Hypothalamus (tissue), 51 donors: ENCODE data around the gene APBA2.
A peak's percentile ranks its signal among the peaks of the same experiment; 100 is the strongest.
"Not testable (repeated sequence)": the region's sequence is repeated elsewhere in the genome, so short reads cannot be mapped to it uniquely, and the experiment has no call there.

ENCODE experiments used
- DNase-seq, 51 donors: peaks; one replicate each; lab custom pipeline; 2025; lab: John Stamatoyannopoulos, UW

Gene APBA2

DNA sequence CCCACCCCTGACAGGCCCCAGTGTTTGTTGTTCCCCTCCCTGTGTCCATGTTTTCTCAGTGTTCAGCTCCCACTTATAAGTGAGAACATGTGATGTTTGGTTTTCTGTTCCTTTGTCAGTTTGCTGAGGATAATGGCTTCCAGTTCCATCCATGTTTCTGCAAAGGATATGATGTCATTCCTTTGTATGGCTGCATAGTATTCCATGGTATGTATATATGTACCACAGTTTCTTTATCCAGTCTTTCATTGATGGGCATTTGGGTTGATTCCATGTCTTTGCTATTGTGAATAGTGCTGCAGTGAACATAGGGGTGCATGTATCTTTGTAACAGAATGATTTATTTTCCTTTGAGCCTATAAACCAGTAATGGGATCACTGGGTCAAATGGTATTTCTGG lies 142.4 kb downstream of the APBA2 start:
- not testable (repeated sequence) for DNase-seq

DNA sequence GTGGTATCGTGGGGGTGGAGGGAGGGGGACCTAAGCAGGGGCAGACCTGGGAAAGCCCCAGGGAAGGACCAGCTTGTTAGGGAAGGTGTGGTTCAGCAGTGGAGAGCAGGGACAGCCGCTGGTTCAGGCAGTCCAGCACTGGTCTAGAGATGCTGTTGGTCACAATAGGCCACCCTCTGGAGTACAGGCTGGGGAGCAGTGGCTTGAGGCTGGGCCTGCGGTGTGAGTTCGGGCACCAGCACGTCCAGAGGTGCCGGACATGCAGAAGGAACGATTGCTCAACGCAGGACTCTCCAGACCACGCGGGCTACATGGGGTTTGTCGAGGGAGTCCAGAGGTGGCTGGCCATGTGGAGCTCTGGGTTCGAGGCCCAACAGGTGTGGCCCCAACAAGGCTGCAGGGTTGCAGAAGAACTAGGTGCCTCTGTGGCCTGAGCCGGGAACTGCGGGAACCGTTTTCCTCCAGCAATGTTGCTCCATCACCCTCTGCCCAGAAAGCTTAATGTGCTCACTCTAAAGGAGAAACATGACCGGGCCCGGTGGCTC lies 143.9 kb downstream of the APBA2 start:
- no peak for DNase-seq

DNA sequence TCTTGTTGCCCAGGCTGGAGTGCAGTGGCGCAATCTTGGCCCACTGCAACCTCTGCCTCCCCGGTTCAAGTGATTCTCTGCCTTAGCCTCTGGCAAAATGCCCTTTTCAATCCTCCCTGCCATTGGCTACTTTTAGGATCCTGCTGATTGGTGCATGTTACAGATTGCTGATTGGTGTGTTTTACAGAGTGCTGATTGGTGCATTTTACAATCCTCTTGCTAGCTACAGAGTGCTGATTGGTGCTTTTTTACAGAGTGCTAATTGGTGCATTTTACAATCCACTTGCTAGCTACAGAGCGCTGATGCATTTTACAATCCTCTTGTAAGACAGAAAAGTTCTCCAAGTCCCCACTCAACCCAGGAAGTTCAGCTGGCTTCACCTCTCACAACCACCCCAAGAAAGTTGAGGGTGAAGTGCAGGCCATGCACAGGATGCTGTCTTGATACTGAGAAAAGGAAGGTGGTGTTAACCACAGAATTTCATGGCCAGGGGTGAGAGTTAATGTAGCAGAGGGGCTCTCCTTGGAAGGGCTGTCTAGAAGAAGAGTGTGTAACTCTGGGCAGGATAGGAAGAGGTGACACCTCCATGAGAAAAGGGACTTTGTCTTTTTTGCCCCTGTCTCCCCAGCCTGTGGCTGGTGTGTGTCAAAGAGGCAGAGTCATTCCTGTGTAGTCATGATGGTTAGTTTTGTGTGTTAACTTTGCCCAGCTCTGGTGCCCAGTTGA lies 145.9 kb downstream of the APBA2 start:
- DNase-seq: no peak

DNA sequence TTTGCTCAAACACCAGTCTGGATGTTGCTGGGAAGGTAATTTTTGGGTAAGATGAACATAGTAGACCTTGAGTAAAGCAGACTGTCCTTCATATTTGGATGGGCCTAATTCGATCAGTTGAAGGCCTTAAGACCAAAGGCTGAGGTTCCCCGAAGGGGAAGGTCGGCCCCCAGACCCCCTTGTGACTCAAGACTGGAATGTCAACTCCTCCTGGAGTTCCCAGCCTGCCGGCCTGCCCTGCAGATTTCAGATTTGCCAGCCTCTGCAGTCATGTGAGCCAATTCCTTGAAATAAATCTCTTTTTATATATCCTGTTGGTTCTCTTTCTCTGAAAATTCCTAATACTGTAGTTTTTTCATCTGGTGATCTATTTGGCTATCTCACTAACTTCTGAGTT lies 146.5 kb downstream of the APBA2 start:
- no peak for DNase-seq

DNA sequence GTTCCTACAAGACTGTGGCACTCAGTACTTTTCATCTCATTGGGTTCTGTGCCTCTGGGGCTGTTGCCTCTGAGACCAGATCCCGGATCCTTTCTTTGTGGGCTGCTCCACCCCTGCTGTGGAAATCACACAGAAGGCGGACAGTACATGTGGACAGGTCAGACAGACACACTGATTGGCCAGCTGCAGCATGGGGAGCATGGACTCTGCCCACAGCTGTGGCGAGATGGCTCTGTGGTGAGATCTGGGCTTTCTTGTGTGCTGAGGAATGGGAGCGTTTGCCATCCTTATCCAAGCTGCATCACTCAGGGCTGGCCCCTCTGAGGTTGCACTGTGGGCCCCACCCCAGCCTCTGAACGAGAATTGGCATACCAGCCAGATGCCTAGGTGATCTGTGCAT lies 147.0 kb downstream of the APBA2 start:
- no peak for DNase-seq

DNA sequence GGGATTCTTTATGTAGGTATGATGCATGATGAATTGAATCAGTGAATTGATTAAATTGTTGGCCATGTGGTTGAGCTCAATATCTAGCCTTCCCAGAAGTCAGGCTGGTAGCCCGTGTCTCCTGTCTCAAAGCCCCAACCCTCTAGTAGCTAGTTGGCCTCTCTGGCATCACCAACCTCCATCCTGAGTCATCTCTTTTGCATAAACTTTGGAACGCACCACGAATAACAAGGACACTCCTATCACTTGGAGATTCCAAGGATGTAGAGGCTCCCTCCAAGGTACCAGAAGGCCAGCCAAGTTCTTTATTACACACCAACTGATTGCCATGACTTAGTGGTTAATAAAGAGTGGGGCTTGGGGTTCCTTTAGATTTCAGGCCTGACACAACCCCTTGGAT lies 148.4 kb downstream of the APBA2 start:
- no peak for DNase-seq

DNA sequence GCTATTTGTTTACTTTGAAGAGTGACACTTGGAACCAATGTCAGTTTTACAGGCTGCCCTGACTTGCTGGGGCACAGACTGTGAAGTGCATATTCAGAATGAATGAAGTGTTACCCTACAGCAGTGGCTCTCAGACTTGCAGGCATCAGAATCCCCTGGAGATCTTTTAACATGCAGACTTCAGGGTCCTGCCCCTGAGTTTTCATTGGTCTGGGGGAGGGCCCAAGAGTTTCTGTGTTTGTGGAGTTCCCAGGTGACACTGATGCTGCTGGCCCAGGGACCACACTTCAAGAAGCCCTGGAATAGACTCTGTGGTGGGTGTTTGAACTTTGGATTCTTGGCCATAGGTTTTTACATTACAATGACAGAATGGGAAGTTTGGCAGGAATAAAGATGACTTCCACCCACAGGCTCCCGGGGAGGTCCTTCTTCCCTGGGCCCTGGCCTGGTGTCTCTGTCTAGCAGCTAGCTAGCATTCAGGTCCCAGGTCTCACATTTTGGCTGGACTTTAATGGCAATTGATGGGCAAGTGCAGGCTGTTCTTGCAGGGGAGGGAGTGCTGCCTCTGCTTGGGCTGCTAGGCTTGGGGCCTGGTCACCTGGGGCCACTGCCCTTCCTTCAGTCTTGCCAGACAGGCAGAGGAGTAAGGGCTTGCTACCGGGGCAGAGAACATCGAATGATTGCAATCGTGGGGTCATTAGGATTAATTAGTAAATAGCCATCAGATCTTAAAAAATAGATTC lies 149.0 kb downstream of the APBA2 start:
- DNase-seq: no peak

DNA sequence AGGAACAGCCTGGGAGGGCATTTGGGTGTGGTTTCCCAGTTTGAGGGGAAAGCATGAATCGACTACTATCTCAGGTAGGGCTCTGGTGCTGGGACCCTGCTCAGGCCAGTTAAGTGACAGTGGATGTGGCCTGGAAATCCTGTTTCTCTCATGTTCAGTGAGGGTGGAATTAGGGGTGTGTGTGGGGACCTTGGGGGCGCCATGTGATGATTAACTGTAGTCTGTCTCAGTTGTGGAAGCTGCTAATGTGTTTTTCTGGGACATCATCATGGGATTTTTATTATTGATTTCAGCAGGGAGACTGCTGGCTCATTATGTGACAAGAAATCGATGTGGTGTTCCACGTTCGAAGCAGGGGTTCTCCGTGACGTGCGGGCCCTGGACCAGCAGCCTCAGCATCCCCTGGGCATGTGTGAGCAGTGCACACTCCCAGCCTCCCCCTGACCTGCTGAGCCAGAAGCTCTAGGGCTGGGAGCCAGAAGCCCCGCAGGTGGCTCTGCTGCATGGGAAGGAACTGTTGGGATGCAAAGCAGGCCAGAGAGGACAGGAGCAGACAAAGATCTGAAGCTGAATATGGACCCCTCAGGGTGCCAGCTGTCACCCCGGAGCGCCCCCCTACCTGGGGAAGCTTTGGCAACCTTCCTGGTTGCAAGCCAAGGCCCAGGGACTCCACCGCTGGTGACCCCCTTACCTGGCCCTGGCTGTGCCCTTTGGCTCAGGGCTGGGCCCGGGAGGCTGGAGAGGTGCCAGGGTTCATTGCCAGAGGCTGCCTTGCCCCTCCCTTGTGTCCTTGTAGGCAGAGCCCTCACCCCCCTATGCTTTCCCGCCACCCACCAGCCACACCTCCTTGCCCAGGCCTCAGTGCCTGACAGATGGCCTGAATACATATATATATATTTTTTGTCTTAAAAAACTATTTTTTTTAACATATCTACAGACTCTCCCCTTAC lies 149.8 kb downstream of the APBA2 start:
- DNase-seq: no peak

DNA sequence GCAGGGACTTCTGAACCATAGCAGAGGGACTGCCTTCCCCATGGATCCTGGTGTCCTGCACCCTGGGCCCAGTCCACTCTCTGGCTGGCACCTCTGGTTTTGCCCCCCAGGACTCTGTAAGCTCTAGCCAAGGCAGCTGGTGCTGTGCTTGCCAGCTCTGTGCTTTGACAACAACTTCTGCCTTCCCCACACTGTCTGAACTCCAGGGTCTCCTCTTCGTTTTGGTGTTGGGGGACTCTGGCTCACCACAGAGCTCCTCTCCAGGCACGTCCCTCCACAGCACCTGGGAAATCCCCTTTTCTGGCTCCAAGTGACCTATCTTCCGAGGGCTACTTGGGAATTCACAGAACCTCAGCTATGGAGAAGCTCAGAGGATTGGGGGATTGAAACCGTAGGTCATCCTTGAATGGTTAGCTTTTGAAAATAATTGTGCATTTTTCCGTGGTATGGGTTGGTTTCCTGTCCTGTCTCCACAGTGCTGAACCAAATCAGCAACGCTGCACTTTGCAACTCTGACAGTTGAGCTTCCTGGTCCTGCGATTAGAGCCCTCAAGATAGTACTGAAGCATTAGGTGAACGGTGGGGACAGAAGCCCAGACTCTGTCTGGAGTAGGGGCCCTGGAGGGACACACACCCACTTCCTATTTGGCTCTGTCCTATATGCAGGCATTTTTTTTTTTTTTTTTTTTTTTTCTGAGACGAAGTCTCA lies 152.4 kb downstream of the APBA2 start:
- no peak for DNase-seq

DNA sequence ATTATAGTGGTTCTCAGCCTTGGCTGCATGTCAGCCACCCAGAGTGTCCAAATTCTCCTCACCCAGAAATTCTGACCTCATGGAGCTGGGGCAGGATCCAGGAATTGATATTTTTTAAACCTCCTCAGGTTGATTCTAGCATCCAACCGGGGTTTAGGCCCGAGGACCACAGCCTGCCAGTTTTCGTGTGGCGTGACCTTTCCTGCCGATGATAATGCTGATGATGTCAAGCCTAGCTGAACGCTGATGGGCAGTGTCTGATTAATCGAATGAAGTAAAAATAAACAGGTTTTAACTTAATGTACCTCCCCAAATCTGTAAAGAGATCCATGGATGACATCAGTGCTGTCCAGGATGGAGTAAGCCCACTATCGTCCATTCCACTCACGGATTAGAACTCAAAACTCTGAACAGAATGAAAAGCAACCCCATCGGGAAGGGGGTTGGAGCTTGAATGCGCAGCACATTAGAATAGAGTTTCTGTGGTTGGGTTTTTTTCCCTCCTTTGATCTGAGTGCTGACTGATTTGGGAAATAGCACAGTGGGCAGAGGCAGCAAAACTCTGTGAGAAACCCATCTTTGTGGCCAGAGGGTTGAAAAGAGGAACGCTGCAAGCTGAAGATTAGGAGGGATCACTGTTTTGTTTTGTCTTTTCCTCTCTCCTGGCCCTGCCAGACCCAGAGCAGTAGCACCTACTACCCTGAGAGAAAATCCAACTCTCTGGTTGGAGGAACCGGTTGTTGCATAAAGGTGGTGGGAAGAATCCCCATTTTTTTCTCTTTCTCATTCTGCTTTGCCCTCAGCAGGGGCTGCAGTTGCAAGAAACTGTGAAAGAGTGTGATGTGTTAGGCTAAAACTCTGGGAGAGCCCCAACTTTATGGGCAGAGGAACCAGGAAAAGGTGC lies 153.9 kb downstream of the APBA2 start:
- no peak for DNase-seq

DNA sequence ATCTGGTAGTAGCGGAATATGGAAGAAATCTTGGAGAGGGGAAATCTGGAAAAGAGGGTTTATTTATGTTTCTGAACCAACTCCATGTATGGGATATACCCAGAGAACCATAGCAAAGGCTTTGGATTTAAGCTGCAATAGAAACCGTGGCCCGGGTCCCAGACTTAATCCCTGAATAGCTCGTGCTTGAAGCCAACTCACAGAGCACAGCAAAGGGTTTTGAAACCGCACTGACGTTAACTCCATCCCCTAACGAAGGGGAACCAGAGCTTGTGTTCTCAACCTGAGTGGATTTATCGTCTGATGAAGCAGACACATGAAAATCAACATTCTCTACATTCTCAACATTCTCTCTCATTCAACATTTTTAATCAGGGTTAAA lies 154.6 kb downstream of the APBA2 start:
- peak in 18 of 51 donors; percentile 9 to 73 (median 38) for DNase-seq

DNA sequence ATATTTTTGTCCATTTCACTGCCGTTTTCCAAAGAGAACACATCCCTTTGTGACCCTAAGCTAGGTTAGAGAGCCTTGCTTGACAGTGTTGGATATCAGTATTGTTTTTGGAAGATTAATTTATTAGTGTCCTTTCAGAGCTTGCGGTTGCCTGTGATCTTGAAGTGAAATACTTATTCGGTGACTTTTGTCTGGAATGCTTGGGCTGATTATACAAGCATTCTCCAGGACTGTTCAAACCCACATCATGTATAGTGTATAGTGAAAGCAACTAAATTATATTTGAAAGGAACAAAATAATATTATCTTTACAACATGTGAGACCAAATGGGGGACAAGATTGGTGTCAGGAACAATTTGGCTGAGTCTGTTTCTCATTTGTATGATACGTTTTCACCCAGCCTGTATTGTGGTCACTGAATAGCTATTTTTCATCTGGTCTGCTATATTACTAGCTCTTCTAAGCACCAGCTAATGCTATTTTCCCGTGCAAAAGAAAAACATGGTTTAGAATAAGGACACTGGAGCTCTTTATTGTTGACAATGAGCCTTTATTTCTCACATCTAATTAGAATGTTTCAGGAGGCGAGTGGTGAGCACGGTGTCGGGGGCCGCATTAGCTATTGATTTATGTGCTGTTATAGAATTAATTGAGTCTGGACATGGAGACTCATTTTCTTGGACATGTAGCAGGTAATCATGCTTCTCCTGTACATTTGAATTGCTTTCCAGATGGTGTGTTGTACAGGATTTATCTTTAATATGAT lies 158.1 kb downstream of the APBA2 start:
- DNase-seq: peak in 2 of 51 donors; percentile 32 to 89

DNA sequence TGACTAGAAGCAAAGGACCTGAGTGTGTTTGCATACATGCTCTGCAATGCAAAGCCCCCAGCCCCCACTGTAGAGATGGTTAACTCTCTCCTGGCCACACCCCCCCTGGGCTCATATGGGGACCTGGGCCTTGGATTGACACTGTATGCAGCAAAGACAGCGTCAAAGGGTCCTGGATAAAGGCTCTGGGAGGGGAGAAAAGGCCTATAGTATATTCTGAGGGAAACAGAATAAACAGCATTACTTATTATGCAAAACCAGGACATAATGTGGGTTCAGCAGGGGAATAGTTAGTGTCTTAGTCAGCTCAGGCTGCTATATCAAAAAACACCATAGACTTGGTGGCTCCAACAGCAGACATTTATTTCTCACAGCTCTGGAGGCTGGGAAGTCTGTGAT lies 158.7 kb downstream of the APBA2 start:
- no peak for DNase-seq

DNA sequence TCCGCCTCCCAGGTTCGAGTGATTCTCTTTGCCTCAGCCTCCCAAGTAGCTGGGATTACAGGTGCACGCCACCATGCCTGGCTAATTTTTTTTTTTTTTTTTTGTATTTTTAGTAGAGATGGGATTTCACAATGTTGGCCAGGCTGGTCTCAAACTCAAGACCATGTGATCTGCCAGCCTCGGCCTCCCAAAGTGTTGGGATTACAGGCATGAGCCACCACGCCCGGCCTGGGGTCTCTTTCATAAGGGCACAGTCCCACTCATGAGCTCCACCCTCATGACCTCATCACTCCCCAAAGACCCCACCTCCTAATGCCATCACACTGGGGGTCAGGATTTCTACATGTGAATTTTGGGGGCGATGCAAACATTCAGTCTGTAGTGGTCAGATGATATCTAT lies 159.4 kb downstream of the APBA2 start:
- DNase-seq: not testable (repeated sequence)

DNA sequence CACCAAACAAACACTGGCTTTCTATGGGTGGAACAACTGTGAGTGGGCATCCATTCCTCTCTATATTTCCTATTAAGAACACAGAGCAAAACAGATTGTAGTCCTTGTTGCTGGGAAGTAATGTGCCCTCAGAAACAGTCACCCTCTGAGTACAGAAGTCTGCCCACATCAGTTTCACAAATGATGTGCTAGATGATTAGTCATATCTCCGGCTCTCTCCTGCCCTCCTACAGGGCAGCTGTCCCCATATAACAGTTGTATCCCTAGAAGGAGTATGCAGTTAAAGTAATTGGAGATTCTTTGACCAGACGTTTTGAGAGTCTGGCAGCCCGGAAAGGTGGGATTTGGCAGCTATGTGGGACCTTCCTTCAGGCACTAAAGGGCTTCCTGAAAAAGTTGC lies 159.9 kb downstream of the APBA2 start:
- DNase-seq: peak in 2 of 51 donors; percentile 23 to 35

DNA sequence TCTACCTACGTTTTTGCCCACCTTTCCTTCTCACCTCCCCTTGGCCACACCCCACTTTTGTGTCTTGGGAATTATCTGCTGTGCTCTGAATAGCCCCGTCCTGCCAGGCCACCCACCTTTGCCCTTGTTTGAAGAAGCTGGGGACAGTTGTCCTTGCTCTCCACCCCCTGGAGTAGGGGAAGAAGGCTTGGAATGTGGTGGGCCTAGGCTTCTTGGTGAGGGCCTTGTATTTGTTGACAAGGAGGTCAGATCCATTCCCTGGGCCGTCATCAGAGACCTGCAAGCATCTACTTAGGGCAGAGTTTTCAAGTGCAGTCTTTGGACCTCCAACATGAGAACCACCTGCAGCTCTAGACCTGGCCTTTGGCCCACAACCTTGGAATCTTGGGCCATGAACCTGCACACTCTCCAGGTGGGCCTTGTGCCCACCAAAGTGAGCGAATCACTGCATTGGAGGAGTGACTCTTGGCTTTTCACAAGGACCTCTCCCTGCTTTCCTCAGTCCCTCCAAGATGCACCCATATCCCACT lies 160.6 kb downstream of the APBA2 start:
- DNase-seq: no peak

DNA sequence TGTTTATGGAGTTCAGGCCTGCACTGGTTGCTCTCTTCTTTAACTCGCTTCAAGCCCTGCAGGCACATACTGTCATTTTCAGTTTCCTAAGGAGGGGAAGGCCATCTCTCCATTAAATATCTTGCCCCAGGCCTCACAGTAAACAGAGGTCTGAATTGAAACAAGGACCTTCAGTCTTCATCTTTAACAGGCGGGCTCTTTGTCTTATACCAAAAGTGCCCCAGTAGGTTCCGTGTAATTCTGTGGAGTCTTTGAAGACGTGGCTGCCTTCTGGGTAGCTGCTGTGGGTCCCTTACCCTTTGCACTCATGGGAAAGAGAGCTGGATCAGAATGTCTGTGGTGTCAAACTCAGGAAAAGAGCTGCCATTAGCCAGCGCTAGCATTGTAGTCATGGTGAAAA lies 161.2 kb downstream of the APBA2 start:
- DNase-seq: peak in 1 of 51 donors; percentile 33

DNA sequence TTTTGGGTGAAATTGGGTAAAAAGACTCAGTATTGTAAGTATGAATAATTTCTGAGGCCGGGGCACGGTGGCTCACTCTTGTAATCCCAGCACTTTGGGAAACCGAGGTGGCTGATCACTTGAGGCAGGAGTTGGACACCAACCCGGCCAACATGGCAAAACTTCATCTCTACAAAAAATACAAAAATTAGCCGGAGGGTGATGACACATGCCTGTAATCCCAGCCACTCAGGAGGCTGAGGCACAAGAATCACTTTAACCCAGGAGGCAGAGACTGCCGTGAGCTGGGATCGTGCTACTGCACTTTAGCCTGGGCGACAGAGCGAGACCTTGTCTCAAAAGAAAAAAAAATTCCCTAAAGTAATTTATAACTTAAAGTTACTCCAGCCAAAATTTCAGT lies 162.2 kb downstream of the APBA2 start:
- DNase-seq: no peak
